Chondrocyte (in vitro differentiated cells): ENCODE data around the gene WDR18. TPM values are rescaled to one million over a fixed set of nuclear protein-coding genes. Genes with fewer than 3 reads are reported as not detected.
A peak's percentile ranks its signal among the peaks of the same experiment; 100 is the strongest.

Experiments used
- DNase-seq: peaks from one replicate; pipeline ENCODE4 v3.0.0; 2021; ENCODE audit warnings: mixed read lengths, low spot score
- H3K27ac Mint-ChIP-seq: one replicate; pipeline ENCODE4 v1.8.0; 2021; ENCODE audit warnings: mild to moderate bottlenecking, moderate library complexity, mixed read lengths; ENCODE audit not compliant: unreplicated experiment
- H3K27me3 Mint-ChIP-seq: 2 replicates; pipeline ENCODE4 v1.8.0; 2021; ENCODE audit warnings: low read depth, mixed read lengths
- H3K36me3 Mint-ChIP-seq: 2 replicates; pipeline ENCODE4 v1.8.0; 2021; ENCODE audit warnings: low read depth, mixed read lengths
- H3K4me1 Mint-ChIP-seq: 2 replicates; pipeline ENCODE4 v1.8.0; 2021; ENCODE audit warnings: low read depth, mild to moderate bottlenecking, mixed read lengths
- H3K4me3 Mint-ChIP-seq: one replicate; pipeline ENCODE4 v1.8.0; 2021; ENCODE audit warnings: mild to moderate bottlenecking, moderate library complexity, mixed read lengths; ENCODE audit not compliant: unreplicated experiment
- H3K9me3 Mint-ChIP-seq: 2 replicates; pipeline ENCODE4 v1.8.0; 2021; ENCODE audit warnings: low read depth, mixed read lengths
- total RNA-seq: library from RNA; stranded (reverse); gene quantifications from 3 replicates; pipeline ENCODE4 v1.2.1, GENCODE V29; 2021
- TF ChIP-seq, protein P1 (sequence below): fragments of 200-600 bp; sonication (generic); IDR thresholded peaks from 2 replicates; pipeline ENCODE4 v1.5.0; 2021; ENCODE audit warnings: antibody characterized with exemption, mild to moderate bottlenecking, moderate library complexity

Gene WDR18
- total RNA-seq, 1 donor from 2014 or later, result 48.5 TPM

DNA sequence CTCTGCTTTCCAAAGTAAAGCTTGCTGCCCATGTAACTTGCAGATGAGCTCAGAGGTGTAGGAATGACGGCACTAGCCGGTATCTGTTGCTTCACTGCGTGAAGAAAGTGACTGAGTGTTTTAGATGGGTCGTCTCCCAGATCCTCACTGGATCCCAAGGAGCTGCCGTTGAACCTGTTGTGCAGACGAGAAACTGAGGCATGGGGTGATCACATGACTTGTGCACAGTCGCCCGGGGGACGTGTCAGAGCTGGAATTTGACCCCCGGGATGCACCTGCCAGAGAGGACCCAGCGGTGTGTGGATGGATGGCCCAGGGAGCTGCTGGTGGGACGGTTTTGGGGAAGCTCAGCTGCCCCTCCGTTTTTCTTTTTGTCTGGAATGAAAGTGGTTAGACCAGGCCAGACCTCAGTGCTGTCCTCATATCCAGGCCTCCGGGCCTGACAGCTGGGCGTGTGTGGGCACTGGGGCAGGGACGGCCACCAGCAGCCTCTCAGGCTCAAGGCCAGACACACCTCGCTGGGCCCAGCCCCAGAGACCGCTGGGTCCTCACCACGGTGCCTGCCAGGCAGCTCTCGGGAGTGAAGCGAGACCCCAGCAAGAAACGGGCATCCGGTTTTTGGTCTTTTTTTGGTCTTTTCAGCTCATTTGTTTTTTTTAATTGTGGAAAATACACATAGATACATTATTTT, 45.8 kb upstream of the WDR18 start:
- no peak for DNase-seq
- no peaks in the 10 kb centered on the region for H3K27me3 Mint-ChIP-seq
- H3K9me3 Mint-ChIP-seq, result no peaks in the 10 kb centered on the region
- peaks cover 32% of the 10 kb centered on the region for H3K4me1 Mint-ChIP-seq
- H3K36me3 Mint-ChIP-seq, result peaks cover 2% of the 10 kb centered on the region
- no peak overlapping the region for H3K4me3 Mint-ChIP-seq
- TF ChIP-seq, protein P1, sequence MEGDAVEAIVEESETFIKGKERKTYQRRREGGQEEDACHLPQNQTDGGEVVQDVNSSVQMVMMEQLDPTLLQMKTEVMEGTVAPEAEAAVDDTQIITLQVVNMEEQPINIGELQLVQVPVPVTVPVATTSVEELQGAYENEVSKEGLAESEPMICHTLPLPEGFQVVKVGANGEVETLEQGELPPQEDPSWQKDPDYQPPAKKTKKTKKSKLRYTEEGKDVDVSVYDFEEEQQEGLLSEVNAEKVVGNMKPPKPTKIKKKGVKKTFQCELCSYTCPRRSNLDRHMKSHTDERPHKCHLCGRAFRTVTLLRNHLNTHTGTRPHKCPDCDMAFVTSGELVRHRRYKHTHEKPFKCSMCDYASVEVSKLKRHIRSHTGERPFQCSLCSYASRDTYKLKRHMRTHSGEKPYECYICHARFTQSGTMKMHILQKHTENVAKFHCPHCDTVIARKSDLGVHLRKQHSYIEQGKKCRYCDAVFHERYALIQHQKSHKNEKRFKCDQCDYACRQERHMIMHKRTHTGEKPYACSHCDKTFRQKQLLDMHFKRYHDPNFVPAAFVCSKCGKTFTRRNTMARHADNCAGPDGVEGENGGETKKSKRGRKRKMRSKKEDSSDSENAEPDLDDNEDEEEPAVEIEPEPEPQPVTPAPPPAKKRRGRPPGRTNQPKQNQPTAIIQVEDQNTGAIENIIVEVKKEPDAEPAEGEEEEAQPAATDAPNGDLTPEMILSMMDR, result no peak
- H3K27ac Mint-ChIP-seq, result no peak overlapping the region

DNA sequence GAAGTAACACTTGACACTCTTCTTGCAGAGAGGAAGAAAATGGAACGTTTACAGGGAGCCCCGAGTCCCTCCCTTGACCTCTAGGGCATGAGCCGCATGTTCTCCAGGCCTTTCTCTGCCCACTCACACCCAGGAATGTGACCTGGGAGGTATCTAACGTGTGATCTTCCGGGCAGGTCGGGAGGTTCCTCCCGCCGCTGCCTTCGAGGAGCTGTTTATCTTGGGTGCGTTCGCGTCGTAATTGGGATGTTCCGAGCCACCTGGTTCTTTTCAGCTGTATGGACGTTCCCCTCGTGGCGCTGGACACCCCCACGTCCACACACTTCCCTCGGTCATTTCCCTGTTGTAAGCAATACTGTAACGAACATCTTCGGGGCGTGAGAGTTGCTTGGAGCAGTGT, 44.7 kb upstream of the WDR18 start:
- peaks cover 2% of the 10 kb centered on the region for H3K36me3 Mint-ChIP-seq
- H3K27me3 Mint-ChIP-seq, result no peaks in the 10 kb centered on the region
- TF ChIP-seq, protein P1, result no peak
- H3K4me3 Mint-ChIP-seq, result no peak overlapping the region
- no peak overlapping the region for H3K27ac Mint-ChIP-seq
- peaks cover 23% of the 10 kb centered on the region for H3K4me1 Mint-ChIP-seq
- no peaks in the 10 kb centered on the region for H3K9me3 Mint-ChIP-seq
- DNase-seq, result no peak

DNA sequence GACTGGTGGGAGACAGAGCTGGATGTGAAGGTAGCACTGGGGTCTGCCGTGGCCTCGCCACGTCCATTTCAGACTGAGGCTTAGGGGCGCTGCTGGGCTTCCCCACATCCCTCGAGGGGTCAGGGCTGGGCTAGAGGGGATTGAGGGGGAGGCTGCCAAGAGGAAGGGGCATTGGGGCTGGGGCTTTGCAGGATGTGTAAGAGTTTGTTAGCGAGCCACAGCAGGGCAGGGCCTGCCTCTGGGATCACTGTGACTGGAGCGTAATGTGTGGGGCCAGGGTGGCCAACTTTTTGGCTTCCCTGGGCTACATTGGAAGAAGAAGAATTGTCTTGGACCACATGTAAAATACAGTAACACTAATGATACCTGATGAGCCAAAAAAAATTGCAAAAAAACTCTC, 44.2 kb upstream of the WDR18 start:
- Mint-ChIP-seq H3K36me3 (peaks cover 2% of the 10 kb centered on the region), H3K27ac (no peak overlapping the region), H3K4me3 (no peak overlapping the region), H3K9me3 (no peaks in the 10 kb centered on the region), H3K27me3 (no peaks in the 10 kb centered on the region), H3K4me1 (peaks cover 18% of the 10 kb centered on the region)
- TF ChIP-seq, protein P1, result no peak
- DNase-seq, result no peak

DNA sequence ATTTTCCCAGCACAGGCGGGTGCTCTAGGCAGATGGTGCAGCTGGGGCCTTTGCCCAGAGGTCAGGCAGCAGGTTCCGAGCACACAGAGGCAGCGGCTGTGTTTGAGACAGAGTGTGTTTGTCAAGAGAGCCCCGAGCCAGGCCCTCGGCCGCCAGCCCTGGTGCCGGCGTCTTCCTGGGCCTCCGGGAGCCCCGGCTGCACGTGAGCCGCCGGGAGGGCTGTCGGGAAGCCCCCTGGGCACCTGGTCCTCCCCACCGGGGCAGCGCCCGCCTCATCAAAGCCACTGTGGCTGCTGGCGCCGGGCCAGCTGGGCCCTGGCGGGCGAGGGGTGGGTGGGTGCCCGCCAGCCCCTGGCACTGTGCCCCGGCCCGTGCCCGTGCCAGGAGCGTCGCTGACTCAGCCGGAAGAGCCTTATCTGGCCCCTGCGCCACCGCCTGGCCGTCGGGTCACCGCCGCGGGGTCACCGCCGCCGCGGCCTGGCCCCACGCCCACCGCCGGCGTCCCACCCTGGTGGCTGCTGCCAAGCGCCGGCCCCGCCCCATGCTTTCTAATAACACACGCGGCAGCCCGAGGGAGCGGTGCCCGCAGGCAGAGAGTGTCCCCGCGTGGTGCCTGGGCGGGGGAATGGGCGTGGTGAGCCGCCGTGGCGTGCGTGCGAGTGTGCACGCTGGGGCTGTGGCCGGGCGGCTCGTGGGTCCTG, 43.4 kb upstream of the WDR18 start:
- no peak for DNase-seq
- Mint-ChIP-seq H3K4me1 (peaks cover 12% of the 10 kb centered on the region), H3K4me3 (no peak overlapping the region), H3K27ac (peak overlapping the region; percentile 24), H3K36me3 (peaks cover 2% of the 10 kb centered on the region), H3K27me3 (no peaks in the 10 kb centered on the region), H3K9me3 (no peaks in the 10 kb centered on the region)
- TF ChIP-seq, protein P1, result no peak

DNA sequence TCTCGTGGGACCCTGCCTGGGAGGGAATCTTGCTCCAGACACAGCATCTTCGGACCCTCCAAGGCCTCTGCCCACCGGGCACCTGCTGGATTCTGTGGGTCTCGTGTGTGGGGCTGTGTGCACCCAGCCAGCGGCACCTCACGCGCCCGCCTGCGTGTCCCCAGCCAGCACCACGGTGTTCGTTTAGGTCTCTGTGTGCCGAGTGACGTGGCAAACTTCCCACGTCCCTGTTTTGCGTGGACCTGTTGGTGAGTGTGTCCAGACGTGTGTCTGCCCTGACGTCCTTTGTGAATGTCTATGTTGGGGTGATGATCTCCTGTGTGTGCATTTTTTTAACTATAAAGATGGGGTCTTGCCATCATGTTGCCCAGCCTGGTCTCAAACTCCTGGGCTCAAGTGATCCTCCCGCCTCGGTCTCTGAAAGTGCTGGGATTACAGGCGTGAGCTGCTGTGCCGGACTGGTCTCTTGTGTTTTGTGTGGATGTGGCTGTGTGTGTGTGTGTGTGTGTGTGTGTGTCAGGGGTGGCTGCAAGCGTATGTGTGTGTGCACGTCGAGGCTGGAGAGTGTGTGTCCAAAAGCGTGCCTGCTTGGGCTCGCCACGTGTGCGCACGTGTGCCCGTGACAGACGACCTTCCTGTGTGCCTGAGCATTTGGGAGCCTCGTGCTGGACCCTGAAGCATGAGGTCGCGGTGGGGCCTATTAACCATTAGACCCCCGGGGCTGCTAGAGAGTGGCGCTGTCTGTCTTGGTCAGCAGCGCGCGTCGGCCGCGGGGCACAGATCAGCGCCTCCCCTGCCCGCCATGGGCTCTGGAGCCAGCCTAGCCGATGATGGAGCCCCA, 42.6 kb upstream of the WDR18 start:
- Mint-ChIP-seq H3K4me3 (peak overlapping the region; percentile 54), H3K27ac (peak overlapping the region; percentile 51), H3K9me3 (no peaks in the 10 kb centered on the region), H3K36me3 (peaks cover 2% of the 10 kb centered on the region), H3K27me3 (no peaks in the 10 kb centered on the region), H3K4me1 (peaks cover 12% of the 10 kb centered on the region)
- TF ChIP-seq, protein P1, result no peak
- DNase-seq, result no peak
